ENCODE results near the gene TTC33. TPM values are rescaled to one million over a fixed set of nuclear protein-coding genes. Genes with fewer than 3 reads are reported as not detected.

TTC33 gene
- total RNA-seq, 1 experiment from 2014 or later, result 19.1 TPM

DNA sequence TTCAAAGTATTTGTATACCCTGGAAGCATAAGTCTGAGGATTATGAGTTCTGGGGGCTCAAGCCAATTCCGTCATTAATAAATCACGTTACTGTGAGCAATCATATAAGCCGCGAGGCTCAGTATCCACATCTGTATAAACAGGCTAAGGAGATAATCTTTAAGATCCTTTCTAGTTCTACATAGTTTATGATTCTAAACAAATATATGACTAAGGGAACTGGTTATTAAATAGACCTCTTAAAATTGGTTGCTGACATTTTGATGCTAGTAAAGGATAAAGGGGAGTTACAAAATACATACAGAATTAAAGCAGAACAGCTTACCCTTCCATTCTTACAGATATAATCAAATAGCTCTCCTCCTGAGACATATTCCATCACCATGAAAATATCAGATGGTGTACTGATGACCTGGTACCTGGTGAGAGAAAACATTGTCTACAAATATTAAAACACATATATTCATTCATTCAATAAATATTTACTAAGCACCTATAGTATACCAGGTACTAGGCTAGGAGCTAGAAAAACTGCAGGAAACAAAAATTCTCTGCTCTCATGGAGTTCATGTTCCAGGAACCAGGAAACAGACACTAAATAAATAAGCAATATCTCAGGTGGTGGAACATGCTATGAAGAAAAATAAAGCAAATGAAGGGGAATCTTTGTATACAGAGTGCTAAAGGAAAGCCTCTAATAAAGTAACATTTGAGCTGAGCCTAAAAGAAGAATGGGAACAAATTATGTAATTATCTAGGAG, 19.5 kb upstream of the TTC33 start:
- Histone ChIP-seq H3K4me3 (no peak overlapping the region), H3K4me1 (replicated peaks) (no peaks in the 10 kb centered on the region), H3K36me3 (peaks cover 54% of the 10 kb centered on the region), H3K27ac (no peak overlapping the region), H3K9me3 (replicated peaks) (no peaks in the 10 kb centered on the region), H3K27me3 (replicated peaks) (no peaks in the 10 kb centered on the region)
- DNase-seq (ENCODE audit: low read depth in 1 of 2, low spot score in 2 of 2), result no peak

DNA sequence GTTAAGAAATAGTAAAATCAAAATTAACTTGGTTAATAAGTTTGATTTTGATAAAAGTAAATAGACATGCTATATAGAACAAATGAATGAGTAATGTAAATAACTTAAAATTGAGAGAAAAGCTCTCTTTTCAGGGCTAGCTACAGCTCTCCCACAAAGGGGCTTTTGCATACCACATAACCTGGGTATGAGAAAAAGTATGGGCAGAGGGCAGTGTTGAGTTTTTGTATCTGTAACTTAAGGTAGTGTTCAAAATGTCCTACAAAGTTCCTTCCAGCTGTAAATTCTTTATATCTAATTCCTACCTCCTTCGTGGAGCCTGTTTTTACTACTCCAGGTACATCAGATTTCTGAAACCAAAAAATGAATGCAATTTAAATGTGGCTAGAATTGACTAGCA, 18.9 kb upstream of the TTC33 start:
- Histone ChIP-seq H3K36me3 (peaks cover 56% of the 10 kb centered on the region), H3K4me1 (replicated peaks) (no peaks in the 10 kb centered on the region), H3K4me3 (no peak overlapping the region), H3K9me3 (replicated peaks) (no peaks in the 10 kb centered on the region), H3K27me3 (replicated peaks) (no peaks in the 10 kb centered on the region), H3K27ac (no peak overlapping the region)
- no peak for DNase-seq (ENCODE audit: low read depth in 1 of 2, low spot score in 2 of 2)

DNA sequence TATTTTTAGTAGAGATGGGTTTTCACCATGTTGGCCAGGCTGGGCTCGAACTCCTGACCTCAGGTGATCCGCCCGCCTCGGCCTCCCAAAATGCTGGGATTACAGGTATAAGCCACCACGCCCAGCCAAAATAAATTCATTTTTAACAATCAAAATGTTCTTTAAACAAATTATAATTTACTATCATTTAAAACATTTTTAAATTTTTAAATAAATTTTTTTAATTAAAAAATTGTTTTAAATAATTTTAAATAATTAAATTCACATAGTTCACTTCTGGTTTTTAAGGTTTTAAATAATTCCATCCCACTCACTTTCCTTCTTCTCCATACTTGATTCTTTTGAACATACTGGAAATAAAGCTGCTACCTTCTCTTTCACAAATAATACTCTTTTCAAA, 15.0 kb upstream of the TTC33 start:
- Histone ChIP-seq H3K27ac (no peak overlapping the region), H3K36me3 (peaks cover 74% of the 10 kb centered on the region), H3K27me3 (replicated peaks) (no peaks in the 10 kb centered on the region), H3K4me3 (no peak overlapping the region), H3K9me3 (replicated peaks) (no peaks in the 10 kb centered on the region), H3K4me1 (replicated peaks) (no peaks in the 10 kb centered on the region)
- no peak for DNase-seq (ENCODE audit: low read depth in 1 of 2, low spot score in 2 of 2)

DNA sequence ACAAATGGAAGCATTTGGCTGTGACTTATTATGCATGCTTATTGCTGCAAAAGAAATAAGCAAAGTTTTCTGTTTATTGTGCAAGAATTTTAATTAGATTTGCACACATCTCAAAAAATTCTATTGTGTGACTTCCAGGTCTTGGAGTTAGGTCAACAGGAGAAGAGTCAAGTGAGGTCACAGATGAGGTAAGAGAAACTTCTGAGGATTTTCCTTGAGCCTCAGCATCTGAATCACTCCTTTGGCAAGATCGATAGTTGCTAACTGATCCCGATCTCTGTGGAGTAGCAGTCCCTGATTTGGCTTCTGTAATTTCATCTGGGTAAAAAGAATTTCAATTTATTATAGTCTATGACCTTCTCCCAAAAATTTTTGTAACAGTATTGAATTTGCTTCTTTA, 6.9 kb upstream of the TTC33 start:
- H3K36me3 ChIP-seq, result peaks cover 71% of the 10 kb centered on the region
- H3K4me1 ChIP-seq (replicated peaks), result no peaks in the 10 kb centered on the region
- H3K27ac ChIP-seq, result no peak overlapping the region
- H3K9me3 ChIP-seq (replicated peaks), result no peaks in the 10 kb centered on the region
- H3K27me3 ChIP-seq (replicated peaks), result no peaks in the 10 kb centered on the region
- no peak for DNase-seq (ENCODE audit: low read depth in 1 of 2, low spot score in 2 of 2)
- H3K4me3 ChIP-seq, result no peak overlapping the region

DNA sequence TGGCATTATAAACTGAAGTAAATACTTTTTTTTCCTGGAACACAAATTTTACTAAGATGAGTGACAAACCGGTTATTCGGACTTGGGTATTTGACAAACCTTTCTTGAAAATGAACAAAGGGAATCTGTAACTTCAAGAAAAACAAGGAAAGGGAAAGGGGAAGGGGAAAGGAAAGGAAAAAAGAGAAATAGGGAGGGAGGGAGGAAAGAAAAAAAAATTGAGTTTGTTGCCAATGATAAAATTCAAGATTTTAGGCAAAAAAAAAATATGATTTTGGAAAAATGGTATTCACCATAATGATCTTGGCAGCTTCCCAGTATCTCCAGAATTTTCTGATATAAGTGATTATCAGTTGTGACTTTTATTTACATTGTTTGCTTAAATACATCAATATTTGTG, 1.6 kb upstream of the TTC33 start:
- peaks cover 29% of the 10 kb centered on the region for H3K36me3 ChIP-seq
- H3K4me1 ChIP-seq (replicated peaks), result peaks cover 12% of the 10 kb centered on the region
- no peak for DNase-seq (ENCODE audit: low read depth in 1 of 2, low spot score in 2 of 2)
- no peak overlapping the region for H3K4me3 ChIP-seq
- no peak overlapping the region for H3K27ac ChIP-seq
- no peaks in the 10 kb centered on the region for H3K27me3 ChIP-seq (replicated peaks)
- H3K9me3 ChIP-seq (replicated peaks), result no peaks in the 10 kb centered on the region

DNA sequence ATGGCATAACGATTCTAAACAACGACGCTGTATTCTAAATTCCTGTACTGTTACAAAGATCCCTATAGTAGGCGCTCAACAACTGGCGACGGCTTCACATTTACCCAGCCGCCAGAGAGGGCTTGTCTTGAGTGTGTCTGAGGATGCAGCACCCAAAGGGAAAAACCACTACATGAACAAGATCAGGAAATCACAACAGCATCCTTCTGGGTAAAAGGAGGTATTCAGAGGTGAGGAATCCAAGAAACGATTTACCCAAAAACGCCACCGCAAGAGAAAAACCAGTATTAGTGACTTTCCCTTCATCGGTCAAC, 711 bp downstream of the TTC33 start:
- peak overlapping the region; percentile 65 for H3K27ac ChIP-seq
- DNase-seq (ENCODE audit: low read depth in 1 of 2, low spot score in 2 of 2), result peak; percentile 73 to 74
- H3K36me3 ChIP-seq, result peaks cover 22% of the 10 kb centered on the region
- no peaks in the 10 kb centered on the region for H3K27me3 ChIP-seq (replicated peaks)
- peaks cover 12% of the 10 kb centered on the region for H3K4me1 ChIP-seq (replicated peaks)
- H3K9me3 ChIP-seq (replicated peaks), result no peaks in the 10 kb centered on the region
- H3K4me3 ChIP-seq, result peak overlapping the region; percentile 71

DNA sequence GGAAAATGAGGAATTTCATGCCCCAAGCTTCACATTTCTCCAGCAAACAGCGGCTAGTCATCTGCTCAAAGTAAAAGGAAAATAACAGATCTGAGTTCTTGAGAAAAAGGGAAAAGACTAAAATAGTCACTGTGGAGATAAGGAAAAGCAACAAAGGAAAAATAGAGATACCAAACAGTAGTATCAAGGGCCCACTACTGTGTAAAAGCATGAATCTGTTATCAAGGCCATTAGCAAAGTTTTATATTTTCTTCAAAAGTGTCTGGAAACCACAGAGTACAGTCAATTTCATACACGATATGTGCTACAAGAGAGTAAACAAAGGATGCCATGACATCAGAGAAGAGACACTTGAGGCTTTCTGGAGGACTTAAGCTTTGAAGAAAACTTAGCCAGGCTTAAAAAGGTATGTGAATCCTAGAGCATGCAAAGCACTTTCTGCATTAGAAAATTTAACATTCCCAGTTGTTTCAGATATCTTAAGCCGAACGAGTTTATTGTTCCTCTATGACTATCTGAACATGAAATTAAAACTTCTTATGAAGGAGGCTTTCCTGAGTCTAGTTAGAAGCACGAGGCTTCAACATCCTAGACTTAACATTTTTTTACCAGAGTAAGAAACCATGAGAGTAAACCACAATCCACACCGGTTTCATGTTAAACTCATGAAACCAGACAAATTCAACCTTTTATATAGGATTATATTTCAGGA, 1.2 kb downstream of the TTC33 start:
- Histone ChIP-seq H3K9me3 (replicated peaks) (no peaks in the 10 kb centered on the region), H3K4me1 (replicated peaks) (peaks cover 12% of the 10 kb centered on the region), H3K4me3 (peak overlapping the region; percentile 71), H3K36me3 (peaks cover 22% of the 10 kb centered on the region), H3K27ac (peak overlapping the region; percentile 65), H3K27me3 (replicated peaks) (no peaks in the 10 kb centered on the region)
- no peak for DNase-seq (ENCODE audit: low read depth in 1 of 2, low spot score in 2 of 2)

DNA sequence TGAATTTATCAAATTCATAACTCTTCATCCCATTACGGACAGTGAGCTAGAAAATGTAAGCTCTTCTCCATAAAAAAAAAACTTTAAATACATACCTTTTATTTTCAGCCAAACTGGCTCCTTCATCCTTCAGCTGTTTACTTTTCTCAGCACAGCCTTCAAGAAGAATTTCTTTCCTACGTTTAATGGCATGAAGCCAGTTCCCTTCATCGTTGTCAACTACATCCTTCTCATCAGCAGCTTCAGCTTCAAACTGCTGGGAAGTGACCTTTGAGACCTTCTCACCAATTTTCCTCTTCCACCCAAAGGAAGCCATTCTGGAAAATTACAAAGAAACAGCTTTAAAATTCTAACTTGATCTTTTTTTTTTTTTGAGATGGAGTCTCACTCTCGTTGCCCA, 9.1 kb downstream of the TTC33 start:
- no peak for DNase-seq (ENCODE audit: low read depth in 1 of 2, low spot score in 2 of 2)
- no peaks in the 10 kb centered on the region for H3K4me1 ChIP-seq (replicated peaks)
- H3K9me3 ChIP-seq (replicated peaks), result no peaks in the 10 kb centered on the region
- no peak overlapping the region for H3K4me3 ChIP-seq
- H3K36me3 ChIP-seq, result peaks cover 8% of the 10 kb centered on the region
- H3K27me3 ChIP-seq (replicated peaks), result no peaks in the 10 kb centered on the region
- no peak overlapping the region for H3K27ac ChIP-seq

DNA sequence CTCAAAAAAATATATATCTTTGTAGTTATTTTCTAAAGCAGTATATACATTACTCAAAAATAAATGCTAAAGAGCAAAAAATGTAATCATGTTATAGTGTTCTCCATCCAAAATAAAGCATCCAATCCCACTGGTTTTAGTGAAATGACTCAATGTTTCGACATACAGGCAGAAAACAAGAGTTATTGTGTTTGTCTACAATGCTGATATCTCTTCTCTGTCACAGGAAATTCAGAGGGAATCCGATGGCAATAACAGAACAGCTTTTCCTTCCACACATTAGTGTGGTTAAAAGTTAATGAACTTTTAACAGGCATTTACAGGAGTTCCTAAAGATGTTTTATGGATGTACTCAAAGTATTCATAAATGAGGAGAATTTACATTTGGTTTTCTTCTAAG, 12.0 kb downstream of the TTC33 start:
- no peak overlapping the region for H3K4me3 ChIP-seq
- H3K9me3 ChIP-seq (replicated peaks), result 0 out of 2 replicates have a peak, but pooled peaks cover 2% of the 10 kb centered on the region
- H3K36me3 ChIP-seq, result peaks cover 22% of the 10 kb centered on the region
- no peak overlapping the region for H3K27ac ChIP-seq
- H3K27me3 ChIP-seq (replicated peaks), result no peaks in the 10 kb centered on the region
- no peaks in the 10 kb centered on the region for H3K4me1 ChIP-seq (replicated peaks)
- DNase-seq (ENCODE audit: low read depth in 1 of 2, low spot score in 2 of 2), result no peak

DNA sequence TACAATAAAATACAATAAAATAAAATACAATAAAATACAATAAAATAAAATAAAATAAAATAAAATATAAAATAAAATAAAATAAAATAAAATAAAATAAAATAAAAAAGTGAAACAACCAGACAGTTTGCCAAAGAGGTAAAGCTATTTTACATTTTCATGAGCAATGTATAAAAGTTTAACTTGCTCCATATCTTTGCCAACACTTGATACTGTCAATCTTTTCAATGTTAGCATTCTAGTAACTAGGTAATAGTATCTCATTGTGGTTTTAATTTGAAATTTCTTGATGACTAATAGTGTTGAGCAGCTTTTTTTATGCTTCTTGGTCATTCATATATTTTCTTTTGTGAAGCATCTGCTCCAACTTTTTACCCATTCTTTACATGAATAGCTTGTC, 17.3 kb downstream of the TTC33 start:
- DNase-seq (ENCODE audit: low read depth in 1 of 2, low spot score in 2 of 2), result no peak
- Histone ChIP-seq H3K4me3 (no peak overlapping the region), H3K4me1 (replicated peaks) (peaks cover 20% of the 10 kb centered on the region), H3K27me3 (replicated peaks) (no peaks in the 10 kb centered on the region), H3K36me3 (peaks cover 19% of the 10 kb centered on the region), H3K9me3 (replicated peaks) (0 out of 2 replicates have a peak, but pooled peaks cover 2% of the 10 kb centered on the region), H3K27ac (no peak overlapping the region)

DNA sequence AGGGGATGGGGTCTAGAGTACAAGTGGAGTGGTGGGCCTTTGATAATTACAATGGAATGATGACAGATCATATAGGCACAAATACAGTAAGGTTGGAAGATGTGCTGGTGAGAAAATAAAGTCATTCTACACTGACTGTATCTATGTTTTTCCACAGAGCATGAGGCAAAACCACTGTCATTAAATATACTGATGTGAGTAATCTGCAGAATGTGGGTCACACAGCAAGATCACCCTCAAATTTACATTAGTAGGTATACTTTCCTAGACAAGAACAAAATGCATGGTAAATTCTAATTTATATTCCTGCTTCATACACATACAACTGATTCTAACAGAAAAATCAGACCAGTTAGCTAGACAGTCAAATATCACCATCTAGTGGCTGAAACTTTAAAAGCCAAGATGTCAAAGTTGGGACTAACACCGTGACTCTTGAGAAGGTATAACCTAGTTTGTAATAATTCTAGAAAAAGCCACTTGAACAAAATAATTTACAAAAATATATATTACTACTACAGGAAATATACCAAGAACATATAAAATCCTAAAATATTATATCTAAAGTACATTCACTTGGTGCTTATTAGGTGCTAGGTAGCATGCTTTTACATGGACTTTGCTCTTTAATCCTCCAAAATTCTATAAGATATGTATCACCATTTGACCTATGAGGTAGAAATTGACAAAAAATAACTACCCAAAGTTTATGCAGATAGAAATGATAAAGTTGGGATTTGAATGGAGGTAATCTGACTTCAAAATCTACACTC, 19.5 kb downstream of the TTC33 start:
- Histone ChIP-seq H3K36me3 (peaks cover 15% of the 10 kb centered on the region), H3K4me1 (replicated peaks) (peaks cover 20% of the 10 kb centered on the region), H3K4me3 (no peak overlapping the region), H3K9me3 (replicated peaks) (0 out of 2 replicates have a peak, but pooled peaks cover 2% of the 10 kb centered on the region), H3K27me3 (replicated peaks) (no peaks in the 10 kb centered on the region), H3K27ac (peak overlapping the region; percentile 47; the same call in 1 of the 2 replicates)
- DNase-seq (ENCODE audit: low read depth in 1 of 2, low spot score in 2 of 2), result peak in 1 of 2 experiments; percentile 68

DNA sequence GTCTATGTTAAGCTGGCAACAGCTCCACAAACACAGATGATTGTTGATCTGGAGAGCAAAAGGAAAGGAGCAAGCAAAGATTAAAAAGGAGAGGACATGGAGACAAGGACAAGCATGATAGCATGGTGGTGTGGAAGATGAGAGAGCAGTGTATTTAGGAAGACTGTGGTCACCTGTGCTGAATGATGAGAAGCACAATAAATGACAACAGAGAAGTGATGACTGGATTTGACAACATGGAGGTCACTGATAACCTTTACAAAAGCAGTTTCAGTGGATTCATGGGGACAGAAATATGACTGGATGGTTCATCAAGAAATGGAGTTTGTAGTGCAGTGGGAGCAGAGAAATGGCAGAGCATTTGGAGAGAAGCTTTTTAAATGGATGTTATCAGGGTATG, 20.2 kb downstream of the TTC33 start:
- no peak for DNase-seq (ENCODE audit: low read depth in 1 of 2, low spot score in 2 of 2)

DNA sequence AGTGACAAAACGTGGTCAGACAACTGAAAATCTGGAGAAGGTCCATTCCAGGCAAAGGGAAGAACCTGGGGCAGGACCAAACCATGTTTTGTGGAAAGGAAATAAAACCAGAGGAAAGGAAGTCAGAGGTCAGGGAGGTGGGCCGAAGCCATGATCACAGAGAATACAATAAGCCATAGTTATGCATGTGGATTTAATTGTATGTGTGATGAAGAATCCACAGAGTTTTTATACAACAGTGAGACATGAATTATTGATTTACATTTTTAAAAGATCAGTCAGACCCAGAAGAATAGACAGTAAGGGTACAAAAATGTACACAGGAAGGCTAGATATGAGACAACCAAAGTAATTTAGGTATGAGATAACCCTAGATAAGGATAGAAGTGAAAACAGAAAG, 20.8 kb downstream of the TTC33 start:
- H3K27me3 ChIP-seq (replicated peaks), result no peaks in the 10 kb centered on the region
- peak overlapping the region; percentile 47; the same call in 1 of the 2 replicates for H3K27ac ChIP-seq
- H3K4me3 ChIP-seq, result no peak overlapping the region
- peaks cover 5% of the 10 kb centered on the region; the same call in 1 of the 2 replicates for H3K36me3 ChIP-seq
- peak in 1 of 2 experiments; percentile 34 for DNase-seq (ENCODE audit: low read depth in 1 of 2, low spot score in 2 of 2)
- peaks cover 20% of the 10 kb centered on the region for H3K4me1 ChIP-seq (replicated peaks)
- H3K9me3 ChIP-seq (replicated peaks), result 0 out of 2 replicates have a peak, but pooled peaks cover 2% of the 10 kb centered on the region

More for the DNA sequence above, 20.2 kb downstream of the TTC33 start:
- Histone ChIP-seq H3K4me1 (replicated peaks) (peaks cover 20% of the 10 kb centered on the region), H3K27me3 (replicated peaks) (no peaks in the 10 kb centered on the region), H3K36me3 (peaks cover 8% of the 10 kb centered on the region), H3K9me3 (replicated peaks) (0 out of 2 replicates have a peak, but pooled peaks cover 2% of the 10 kb centered on the region), H3K27ac (peak overlapping the region; percentile 47), H3K4me3 (no peak overlapping the region)
